Fibroblast of pulmonary artery (primary cell): ENCODE results near the gene ACOX3.
A peak's percentile ranks its signal among the peaks of the same experiment; 100 is the strongest.

Source experiments
- DNase-seq: peaks from one replicate; pipeline ENCODE4 v3.0.0-alpha.2; 2010; ENCODE audit warnings: low read depth
- H3K4me3 ChIP-seq: replicated peaks from 2 replicates; pipeline ENCODE4 v1.5.1; 2011; ENCODE audit warnings: low read depth, mild to moderate bottlenecking, control low read depth, low read length, moderate library complexity
- TF ChIP-seq, protein P1 (sequence below): IDR thresholded peaks from 2 replicates; pipeline ENCODE4 v1.5.1; 2011; ENCODE audit warnings: mild to moderate bottlenecking, control low read depth, low read length, inconsistent platforms; ENCODE audit errors: missing control alignments

Gene ACOX3

GRCh38 chr4:8434251-8435073 lies 6.1 kb downstream of the ACOX3 start:
- H3K4me3 ChIP-seq: no peak overlapping the region
- no peak for DNase-seq
- TF ChIP-seq, protein P1, sequence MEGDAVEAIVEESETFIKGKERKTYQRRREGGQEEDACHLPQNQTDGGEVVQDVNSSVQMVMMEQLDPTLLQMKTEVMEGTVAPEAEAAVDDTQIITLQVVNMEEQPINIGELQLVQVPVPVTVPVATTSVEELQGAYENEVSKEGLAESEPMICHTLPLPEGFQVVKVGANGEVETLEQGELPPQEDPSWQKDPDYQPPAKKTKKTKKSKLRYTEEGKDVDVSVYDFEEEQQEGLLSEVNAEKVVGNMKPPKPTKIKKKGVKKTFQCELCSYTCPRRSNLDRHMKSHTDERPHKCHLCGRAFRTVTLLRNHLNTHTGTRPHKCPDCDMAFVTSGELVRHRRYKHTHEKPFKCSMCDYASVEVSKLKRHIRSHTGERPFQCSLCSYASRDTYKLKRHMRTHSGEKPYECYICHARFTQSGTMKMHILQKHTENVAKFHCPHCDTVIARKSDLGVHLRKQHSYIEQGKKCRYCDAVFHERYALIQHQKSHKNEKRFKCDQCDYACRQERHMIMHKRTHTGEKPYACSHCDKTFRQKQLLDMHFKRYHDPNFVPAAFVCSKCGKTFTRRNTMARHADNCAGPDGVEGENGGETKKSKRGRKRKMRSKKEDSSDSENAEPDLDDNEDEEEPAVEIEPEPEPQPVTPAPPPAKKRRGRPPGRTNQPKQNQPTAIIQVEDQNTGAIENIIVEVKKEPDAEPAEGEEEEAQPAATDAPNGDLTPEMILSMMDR: no peak

DNA sequence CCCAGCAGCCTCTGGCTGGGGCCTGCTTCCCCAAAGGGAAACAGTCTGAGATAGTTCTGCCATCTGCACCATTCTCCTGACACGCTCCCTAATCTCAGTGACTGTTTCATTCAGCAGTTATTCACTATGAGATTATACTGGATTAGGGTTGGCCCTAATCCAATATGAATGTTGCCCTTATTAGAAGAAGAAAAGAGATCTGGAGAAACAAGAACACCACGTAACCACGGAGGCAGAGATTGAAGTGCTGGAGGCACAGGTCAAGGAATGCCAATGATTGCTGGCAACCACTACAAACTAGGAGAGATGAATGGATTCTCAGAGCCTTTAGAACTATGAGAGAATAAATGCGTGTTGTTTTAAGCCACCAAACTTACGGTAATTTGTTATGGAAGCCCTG lies 7.4 kb downstream of the ACOX3 start:
- DNase-seq: no peak
- TF ChIP-seq, protein P1: no peak
- no peak overlapping the region for H3K4me3 ChIP-seq

GRCh38 chr4:8431553-8431952 lies 9.0 kb downstream of the ACOX3 start:
- TF ChIP-seq, protein P1: no peak
- no peak for DNase-seq
- no peak overlapping the region for H3K4me3 ChIP-seq

- TF ChIP-seq, protein P1: peak; percentile 57
- peak; percentile 85 for DNase-seq
- H3K4me3 ChIP-seq: peak overlapping the region; percentile 73
These were observed 12.0 kb downstream of the ACOX3 start for GRCh38 chr4:8428288-8429097.

DNA sequence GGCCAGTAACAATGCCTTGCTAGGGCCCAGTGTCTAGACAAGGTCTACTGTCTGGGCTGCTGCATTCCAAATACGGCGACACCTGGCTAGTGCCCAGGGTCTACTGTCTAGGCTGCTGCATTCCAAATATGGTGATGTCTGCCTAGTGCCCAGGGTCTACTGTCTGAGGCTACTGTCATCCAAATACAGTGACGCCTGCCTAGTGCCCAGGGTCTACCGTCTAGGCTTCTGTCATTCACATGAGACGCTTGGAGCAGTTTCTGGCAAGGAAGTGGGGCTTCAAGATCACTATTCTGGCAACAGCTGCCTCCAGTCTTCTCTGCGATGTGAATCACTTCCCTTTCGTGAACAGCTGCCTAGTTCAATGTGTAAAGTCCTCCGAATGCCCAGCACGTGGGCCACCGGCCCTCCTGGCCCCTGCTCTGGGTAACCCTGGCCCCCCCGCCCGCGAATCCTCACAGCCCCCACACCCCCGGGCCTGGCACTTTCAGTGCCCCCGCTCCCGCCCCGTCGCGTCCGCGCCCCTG lies 12.7 kb downstream of the ACOX3 start:
- TF ChIP-seq, protein P1: no peak
- peak overlapping the region; percentile 73 for H3K4me3 ChIP-seq
- DNase-seq: peak; percentile 86

DNA sequence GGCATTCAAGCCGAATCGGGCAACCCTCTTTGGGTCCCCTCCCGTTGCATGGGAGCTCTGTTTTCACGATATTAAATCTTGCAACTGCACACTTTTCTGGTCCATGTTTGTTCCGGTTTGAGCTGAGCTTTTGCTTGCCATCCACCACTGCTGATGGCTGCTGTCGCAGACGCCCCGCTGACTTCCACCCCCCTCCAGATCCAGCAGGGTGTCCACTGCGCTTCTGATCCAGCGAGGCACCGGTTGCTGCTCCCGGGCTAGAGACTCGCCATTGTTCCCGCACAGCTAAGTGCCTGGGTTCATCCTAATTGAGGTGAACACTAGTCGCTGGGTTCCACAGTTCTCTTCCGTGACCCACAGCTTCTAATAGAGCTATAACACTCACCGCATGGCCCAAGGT lies 13.3 kb downstream of the ACOX3 start:
- no peak for DNase-seq
- peak overlapping the region; percentile 73 for H3K4me3 ChIP-seq
- TF ChIP-seq, protein P1: no peak
